Keratinocyte (primary cell): ENCODE data around the gene UBA52. TPM values are rescaled to one million over a fixed set of nuclear protein-coding genes. Genes with fewer than 3 reads are reported as not detected.

Experiments used
- DNase-seq: peaks from one replicate; pipeline ENCODE4 v3.0.0-alpha.2; 2011; ENCODE audit warnings: low read depth, missing footprints, low spot score
- FAIRE-seq: peaks from 2 replicates; lab custom pipeline; 2011; peaks lifted over from hg19 to GRCh38; lab: Jason Lieb, UNC
- H2AFZ ChIP-seq: 2 replicates; pipeline ENCODE4 v1.6.0; 2012; ENCODE audit warnings: low read length, control low read depth, inconsistent platforms; ENCODE audit not compliant: control insufficient read depth
- H3K27ac ChIP-seq: 2 replicates; pipeline ENCODE4 v1.5.1; 2011; ENCODE audit warnings: low read length; ENCODE audit not compliant: control insufficient read depth, insufficient read depth
- H3K27me3 ChIP-seq: 3 replicates; pipeline ENCODE4 v1.6.0; 2011; ENCODE audit warnings: low read length; ENCODE audit not compliant: control insufficient read depth, insufficient read depth; ENCODE audit errors: extremely low read depth
- H3K36me3 ChIP-seq, 2 experiments: 2 replicates in 1 of 2; 3 replicates in 1 of 2; pipeline ENCODE4 v1.5.1; 2011; ENCODE audit warnings: low read length in 2 of 2, mild to moderate bottlenecking in 1 of 2; ENCODE audit not compliant: control insufficient read depth in 2 of 2, insufficient read depth in 2 of 2; ENCODE audit errors: extremely low read depth in 1 of 2
- H3K4me1 ChIP-seq: 3 replicates; pipeline ENCODE4 v1.5.1; 2011; ENCODE audit warnings: low read length; ENCODE audit not compliant: control insufficient read depth, insufficient read depth; ENCODE audit errors: extremely low read depth
- H3K4me2 ChIP-seq: 3 replicates; pipeline ENCODE4 v1.6.0; 2011; ENCODE audit warnings: low read depth, low read length; ENCODE audit not compliant: control insufficient read depth, insufficient read depth; ENCODE audit errors: extremely low read depth
- H3K4me3 ChIP-seq, 3 experiments: fragments of 200-600 bp in 1 of 3; sonication (generic) in 1 of 3; 2 replicates in 2 of 3; 3 replicates in 1 of 3; pipeline ENCODE4 v1.5.1; 2011 to 2016; ENCODE audit warnings: low read length in 3 of 3, mild to moderate bottlenecking in 3 of 3, control low read depth in 2 of 3, inconsistent platforms in 1 of 3, low read depth in 1 of 3, mixed read lengths in 1 of 3, mixed run types in 1 of 3, moderate library complexity in 1 of 3; ENCODE audit not compliant: control insufficient read depth in 2 of 3, insufficient read depth in 2 of 3; ENCODE audit errors: extremely low read depth in 1 of 3
- H3K79me2 ChIP-seq: 2 replicates; pipeline ENCODE4 v1.6.0; 2012; ENCODE audit warnings: low read length; ENCODE audit not compliant: control insufficient read depth, insufficient read depth
- H3K9ac ChIP-seq: 3 replicates; pipeline ENCODE4 v1.6.0; 2011; ENCODE audit warnings: low read length; ENCODE audit not compliant: control insufficient read depth, insufficient read depth; ENCODE audit errors: extremely low read depth
- H3K9me1 ChIP-seq: 3 replicates; pipeline ENCODE4 v1.6.0; 2011; ENCODE audit warnings: low read length; ENCODE audit not compliant: control insufficient read depth, insufficient read depth; ENCODE audit errors: extremely low read depth
- H3K9me3 ChIP-seq: 2 replicates; pipeline ENCODE4 v1.5.1; 2012; ENCODE audit warnings: low read depth, low read length; ENCODE audit not compliant: control insufficient read depth
- H4K20me1 ChIP-seq: 3 replicates; pipeline ENCODE4 v1.6.0; 2011; ENCODE audit warnings: low read length; ENCODE audit not compliant: control insufficient read depth, insufficient read depth; ENCODE audit errors: extremely low read depth
- CTCF ChIP-seq, 3 experiments: IDR thresholded peaks in 1 of 3; conservative IDR thresholded peaks in 1 of 3; optimal IDR thresholded peaks in 1 of 3; 2 replicates in 2 of 3; 3 replicates in 1 of 3; pipeline versions ENCODE3 to v1.5.1; 2011; ENCODE audit warnings: low read length in 3 of 3, mild to moderate bottlenecking in 3 of 3, moderate library complexity in 2 of 3, control low read depth in 1 of 3, inconsistent platforms in 1 of 3; ENCODE audit not compliant: insufficient read depth in 2 of 3; ENCODE audit errors: extremely low read depth in 1 of 3
- EZH2 ChIP-seq: IDR thresholded peaks from one replicate; pipeline ENCODE4 v1.6.1; 2012; ENCODE audit warnings: inconsistent platforms, mild to moderate bottlenecking, low read length, moderate library complexity
- dilution Hi-C: fragments of 300-500 bp; cut with MboI; formaldehyde crosslinking; loops from one replicate; pipeline ENCODE4 v1.7.0; 2020; ENCODE audit warnings: low sequenced_read_pairs; ENCODE audit not compliant: extremely low pct_ligation_motif_present
- polyA plus RNA-seq, 5 experiments: library from polyadenylated mRNA; depleted of rRNA in 3 of 5; stranded (reverse) in 3 of 5; stranded (forward) in 1 of 5; unstranded in 1 of 5; fragments of >200 nt; gene quantifications; 1 replicate in 1 of 5; 2 replicates in 3 of 5; 3 replicates in 1 of 5; pipeline versions ENCODE4 v1.2.1 to v1.2.3, GENCODE V29; 2011 to 2012; ENCODE audit warnings: missing spikeins in 2 of 5, low read depth in 1 of 5, low replicate concordance in 1 of 5

The UBA52 gene
- polyA plus RNA-seq, 1 donor (not counting 4 experiments of a cell fraction or from before 2014, with no cell fraction given), result 1,376 TPM

- no peak for TF ChIP-seq EZH2
- TF ChIP-seq CTCF (optimal IDR thresholded peaks at IDR 0.05 in 1 of 3, IDR thresholded peaks at IDR 0.05 in 1 of 3, conservative IDR thresholded peaks at IDR 0.05 in 1 of 3; ENCODE audit: extremely low read depth in 1 of 3, insufficient read depth in 2 of 3, low read length in 3 of 3), result no peak
- no peaks in the 10 kb centered on the region for H4K20me1 ChIP-seq
- dilution Hi-C loops, result no loop called here
- no peaks in the 10 kb centered on the region for H3K27me3 ChIP-seq
- H3K36me3 ChIP-seq, result peaks cover 5 to 8% of the 10 kb centered on the region in 2 experiments
- no peak overlapping the region for H3K27ac ChIP-seq
- H3K9ac ChIP-seq, result no peak overlapping the region
- no peak overlapping the region for H2AFZ ChIP-seq
- peaks cover 11% of the 10 kb centered on the region for H3K4me1 ChIP-seq
- H3K4me2 ChIP-seq, result no peak overlapping the region
- no peak overlapping the region for H3K4me3 ChIP-seq
- no peak for FAIRE-seq
- no peaks in the 10 kb centered on the region for H3K9me1 ChIP-seq
- DNase-seq, result no peak
- no peaks in the 10 kb centered on the region for H3K9me3 ChIP-seq
- H3K79me2 ChIP-seq, result peaks cover 9% of the 10 kb centered on the region
Observed at GRCh38 chr19:18593367-18594095, 21.9 kb downstream of the UBA52 start.

GRCh38 chr19:18594096-18594823 lies 22.6 kb downstream of the UBA52 start:
- Histone ChIP-seq H4K20me1 (no peaks in the 10 kb centered on the region), H3K9ac (no peak overlapping the region), H3K4me1 (peaks cover 11% of the 10 kb centered on the region), H3K4me2 (peak overlapping the region; percentile 70), H3K27ac (no peak overlapping the region), H2AFZ (no peak overlapping the region), H3K79me2 (peaks cover 9% of the 10 kb centered on the region), H3K4me3 (peak overlapping the region; percentile 20 to 33 (median 29)), H3K27me3 (no peaks in the 10 kb centered on the region), H3K9me3 (no peaks in the 10 kb centered on the region), H3K9me1 (no peaks in the 10 kb centered on the region), H3K36me3 (peaks cover 5 to 8% of the 10 kb centered on the region in 2 experiments)
- no peak for TF ChIP-seq EZH2
- peak; percentile 47 to 73 (median 73) for TF ChIP-seq CTCF (optimal IDR thresholded peaks at IDR 0.05 in 1 of 3, IDR thresholded peaks at IDR 0.05 in 1 of 3, conservative IDR thresholded peaks at IDR 0.05 in 1 of 3; ENCODE audit: extremely low read depth in 1 of 3, insufficient read depth in 2 of 3, low read length in 3 of 3)
- DNase-seq, result no peak
- dilution Hi-C loops, result no loop called here
- FAIRE-seq, result no peak
